GM12864 (cell line): Measurements from ENCODE around the gene TCTA.
A peak's percentile ranks its signal among the peaks of the same experiment; 100 is the strongest.

Experiments
- DNase-seq: peaks from one replicate; pipeline ENCODE4 v3.0.0-alpha.2; 2011; ENCODE audit warnings: low read depth
- H3K4me3 ChIP-seq: 2 replicates; pipeline ENCODE4 v1.5.1; 2011; ENCODE audit warnings: mild to moderate bottlenecking, low read depth, low read length, control low read depth
- CTCF ChIP-seq: IDR thresholded peaks from 2 replicates; pipeline ENCODE4 v1.5.1; 2011; ENCODE audit warnings: low read depth, mild to moderate bottlenecking, moderate library complexity, low read length, control low read depth, inconsistent platforms; ENCODE audit errors: missing control alignments

Gene TCTA

GRCh38 chr3:49410066-49410845, 2.0 kb upstream of the TCTA start:
- TF ChIP-seq CTCF = no peak
- peak overlapping the region; percentile 74 for H3K4me3 ChIP-seq
- DNase-seq = no peak

GRCh38 chr3:49410846-49411534, 1.2 kb upstream of the TCTA start:
- no peak for TF ChIP-seq CTCF
- peak overlapping the region; percentile 74 for H3K4me3 ChIP-seq
- DNase-seq = no peak

- peak overlapping the region; percentile 74 for H3K4me3 ChIP-seq
- no peak for TF ChIP-seq CTCF
- DNase-seq = no peak
Measured at GRCh38 chr3:49411535-49411967, 672 bp upstream of the TCTA start.

GRCh38 chr3:49412632-49413337, 562 bp downstream of the TCTA start:
- TF ChIP-seq CTCF = no peak
- DNase-seq = no peak
- peak overlapping the region; percentile 77 for H3K4me3 ChIP-seq

GRCh38 chr3:49413338-49413734, 1.1 kb downstream of the TCTA start:
- TF ChIP-seq CTCF = no peak
- no peak for DNase-seq
- peak overlapping the region; percentile 77 for H3K4me3 ChIP-seq

GRCh38 chr3:49414753-49415152, 2.5 kb downstream of the TCTA start:
- no peak overlapping the region for H3K4me3 ChIP-seq
- no peak for TF ChIP-seq CTCF
- no peak for DNase-seq
